Measurements from ENCODE around the gene TCL1A. TPM values are rescaled to one million over a fixed set of nuclear protein-coding genes. Genes with fewer than 3 reads are reported as not detected.

Gene TCL1A
- total and polyA plus RNA-seq, 2 donors (not counting 3 experiments of a cell fraction or from before 2014, with no cell fraction given), result not detected

- Histone ChIP-seq H3K9me1 (replicated peaks; ENCODE audit: control insufficient read depth, extremely low read depth, insufficient read depth, low read length) (no peaks in the 10 kb centered on the region), H3K36me3 (ENCODE audit: control insufficient read depth in 2 of 2, extremely low read depth in 1 of 2, insufficient read depth in 2 of 2, low read length in 2 of 2) (no peaks in the 10 kb centered on the region), H3K4me2 (ENCODE audit: insufficient read depth, low read length) (no peak overlapping the region), H3K4me3 (replicated peaks in 1 of 3; ENCODE audit: insufficient read depth in 1 of 3, low read depth in 1 of 3, low read length in 3 of 3) (no peak overlapping the region), H3K27me3 (ENCODE audit: control insufficient read depth in 2 of 2, insufficient read depth in 2 of 2, low read length in 2 of 2) (no peaks in the 10 kb centered on the region), H3K79me2 (ENCODE audit: control insufficient read depth, insufficient read depth, low read length) (no peaks in the 10 kb centered on the region), H3K9me3 (replicated peaks; ENCODE audit: control insufficient read depth, insufficient read depth, low read length) (no peaks in the 10 kb centered on the region), H4K20me1 (replicated peaks; ENCODE audit: control insufficient read depth, extremely low read depth, insufficient read depth, low read length) (no peaks in the 10 kb centered on the region), H3K9ac (replicated peaks; ENCODE audit: extremely low read depth, insufficient read depth, low read length) (no peak overlapping the region), H3K4me1 (ENCODE audit: control insufficient read depth, extremely low read depth, insufficient read depth, low read length) (no peaks in the 10 kb centered on the region), H3K27ac (ENCODE audit: insufficient read depth, low read depth, low read length) (no peak overlapping the region), H2AFZ (ENCODE audit: low read depth, low read length) (no peak overlapping the region)
- POLR2A ChIA-PET, result no interaction called here
- no peak for FAIRE-seq
- intact Hi-C loops (cut with micrococcal nuclease), result no loop called here
- CTCF ChIA-PET, result no interaction called here
- no TSS peak for BruUV-seq (replicated peaks)
- TF ChIP-seq MYC (IDR thresholded peaks at IDR 0.05; ENCODE audit: low read depth, low read length), result no peak
- TF ChIP-seq MAX (IDR thresholded peaks at IDR 0.05; ENCODE audit: insufficient read depth, insufficient read length), result no peak
- no peak for TF ChIP-seq JUN (IDR thresholded peaks at IDR 0.05; ENCODE audit: borderline replicate concordance, insufficient read depth, insufficient read length, low read depth)
- TF ChIP-seq FOS (IDR thresholded peaks at IDR 0.05; ENCODE audit: borderline replicate concordance, insufficient read depth, low read length), result no peak
- no peak for TF ChIP-seq POLR2A (IDR thresholded peaks at IDR 0.05; ENCODE audit: low read depth, low read length)
- TF ChIP-seq POLR2AphosphoS5 (IDR thresholded peaks at IDR 0.05; ENCODE audit: insufficient read depth, low read depth, low read length), result no peak
- no peak for TF ChIP-seq CTCF (IDR thresholded peaks at IDR 0.05; ENCODE audit: extremely low read depth in 1 of 2, insufficient read depth in 1 of 2, low read depth in 1 of 2, low read length in 2 of 2)
- TF ChIP-seq EZH2 (IDR thresholded peaks at IDR 0.05; ENCODE audit: borderline replicate concordance, low read depth, low read length, severe bottlenecking), result no peak
- no peak for TF ChIP-seq GATA2 (IDR thresholded peaks at IDR 0.05; ENCODE audit: insufficient read depth, insufficient read length, low read depth, low read length)
- dilution Hi-C loops (cut with MboI; ENCODE audit: extremely low pct_ligation_motif_present, low sequenced_read_pairs), result no loop called here
- no peak for DNase-seq (ENCODE audit: low read depth, low spot score)
Measured at GRCh38 chr14:95733212-95733611, 19.3 kb upstream of the TCL1A start.

Data from endothelial cell of umbilical vein (primary cell).